SK-N-MC (cell line): Measurements from ENCODE around the gene CD300LF.

Source experiments
- DNase-seq: peaks from one replicate; pipeline ENCODE4 v3.0.0-alpha.2; 2011; ENCODE audit warnings: low read depth, low spot score
- H3K27ac ChIP-seq: fragments of 200-600 bp; sonication (generic); 2 replicates; pipeline ENCODE4 v1.5.1; 2016; ENCODE audit warnings: mixed run types
- H3K36me3 ChIP-seq: fragments of 200-600 bp; sonication (generic); 2 replicates; pipeline ENCODE4 v1.6.1; 2017; ENCODE audit warnings: antibody characterized with exemption, low read length, mixed read lengths; ENCODE audit not compliant: insufficient read depth
- H3K4me3 ChIP-seq: fragments of 200-600 bp; sonication (generic); 2 replicates; pipeline ENCODE4 v1.5.1; 2016
- H3K9ac ChIP-seq: fragments of 200-600 bp; sonication (generic); 2 replicates; pipeline ENCODE4 v1.8.0; 2017; ENCODE audit warnings: mixed run types, mixed read lengths; ENCODE audit not compliant: insufficient read length
- H3K9me3 ChIP-seq: fragments of 200-600 bp; sonication (generic); 2 replicates; pipeline ENCODE4 v1.6.1; 2017; ENCODE audit warnings: low read depth, mild to moderate bottlenecking, antibody characterized with exemption, low read length, moderate library complexity, mixed read lengths
- EZH2 ChIP-seq: fragments of 200-600 bp; sonication (generic); IDR thresholded peaks from one replicate; pipeline ENCODE4 v1.6.1; 2017; ENCODE audit warnings: antibody characterized with exemption
- FOXP2 ChIP-seq: optimal IDR thresholded peaks from 2 replicates; pipeline ENCODE3; 2011; ENCODE audit warnings: mild to moderate bottlenecking, moderate library complexity; ENCODE audit not compliant: insufficient read depth; ENCODE audit errors: extremely low read length, control extremely low read depth
- POLR2AphosphoS5 ChIP-seq: IDR thresholded peaks from 2 replicates; pipeline ENCODE4 v1.6.1; 2012; ENCODE audit warnings: mild to moderate bottlenecking, low read depth, low read length, borderline replicate concordance

Gene CD300LF

DNA sequence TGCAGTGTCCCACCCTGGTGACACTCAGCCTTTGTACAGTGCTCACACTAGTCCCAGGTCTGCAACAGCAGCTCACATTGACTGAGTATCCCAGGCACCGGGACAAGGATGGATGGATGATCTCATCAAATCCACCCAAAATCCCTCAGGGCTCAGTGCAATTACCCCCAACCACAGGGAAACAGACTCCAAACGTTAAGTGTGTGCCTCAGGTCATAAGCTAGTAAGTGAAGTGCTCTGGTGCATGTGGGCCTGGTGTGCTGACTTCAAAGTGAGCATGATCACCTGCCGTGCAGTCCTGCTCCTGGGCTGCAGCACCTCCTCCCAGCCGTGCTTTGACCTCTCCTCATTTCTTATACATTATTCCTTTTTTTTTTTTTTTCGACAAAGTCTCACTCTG is 58.0 kb downstream of the CD300LF start:
- Histone ChIP-seq H3K36me3 (no peaks in the 10 kb centered on the region), H3K27ac (no peak overlapping the region), H3K9me3 (no peaks in the 10 kb centered on the region), H3K9ac (no peak overlapping the region), H3K4me3 (no peak overlapping the region)
- DNase-seq: no peak
- TF ChIP-seq FOXP2 (no peak), POLR2AphosphoS5 (no peak), EZH2 (no peak)

DNA sequence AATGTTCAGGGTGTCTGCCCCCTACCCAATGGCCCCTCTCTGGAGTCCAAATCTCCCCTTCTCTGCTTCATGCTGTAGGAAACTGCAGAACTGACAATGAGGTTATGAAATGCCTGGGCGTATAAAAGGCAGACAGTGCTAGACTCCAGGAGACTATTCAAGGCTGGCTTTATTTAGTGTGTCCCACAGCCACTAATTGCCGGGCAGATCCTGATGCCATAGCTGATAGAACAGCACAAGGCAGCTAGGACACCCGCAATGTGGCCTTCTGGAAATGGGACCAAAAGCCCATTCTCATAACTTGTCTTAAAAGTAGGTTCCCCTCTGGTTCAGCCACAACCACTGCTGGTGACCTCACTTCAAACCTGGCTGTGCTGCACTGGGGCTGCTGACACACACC is 60.7 kb downstream of the CD300LF start:
- no peak for DNase-seq
- Histone ChIP-seq H3K9me3 (no peaks in the 10 kb centered on the region), H3K27ac (no peak overlapping the region), H3K36me3 (no peaks in the 10 kb centered on the region), H3K4me3 (no peak overlapping the region), H3K9ac (no peak overlapping the region)
- TF ChIP-seq POLR2AphosphoS5 (no peak), FOXP2 (no peak), EZH2 (no peak)

DNA sequence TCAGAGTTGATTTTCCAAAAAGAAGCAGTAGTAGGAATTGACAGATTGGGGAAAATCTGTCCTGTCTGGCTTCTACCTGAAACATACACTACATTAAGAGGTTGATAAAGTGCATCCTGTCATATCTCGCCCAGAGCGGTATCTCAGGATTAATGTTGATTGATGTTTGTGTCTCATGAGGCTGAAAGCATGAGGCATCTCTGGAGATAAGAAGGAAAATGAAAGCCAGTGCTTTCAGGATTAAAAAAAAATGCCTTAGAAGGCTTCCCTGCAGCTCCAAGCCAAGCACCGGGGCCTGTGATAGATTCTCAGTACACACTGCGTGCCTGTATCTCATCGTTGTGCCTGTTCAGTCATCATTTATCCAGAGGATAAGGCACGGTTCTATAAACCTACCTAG is 62.8 kb downstream of the CD300LF start:
- Histone ChIP-seq H3K4me3 (no peak overlapping the region), H3K27ac (no peak overlapping the region), H3K9ac (no peak overlapping the region), H3K9me3 (no peaks in the 10 kb centered on the region), H3K36me3 (no peaks in the 10 kb centered on the region)
- DNase-seq: no peak
- TF ChIP-seq POLR2AphosphoS5: no peak
- TF ChIP-seq EZH2: no peak
- TF ChIP-seq FOXP2: no peak

GRCh38 chr17:74647871-74648672 is 64.7 kb downstream of the CD300LF start:
- TF ChIP-seq FOXP2 (no peak), EZH2 (no peak), POLR2AphosphoS5 (no peak)
- no peak for DNase-seq
- Histone ChIP-seq H3K4me3 (no peak overlapping the region), H3K36me3 (no peaks in the 10 kb centered on the region), H3K9ac (no peak overlapping the region), H3K27ac (no peak overlapping the region), H3K9me3 (no peaks in the 10 kb centered on the region)

- H3K36me3 ChIP-seq: no peaks in the 10 kb centered on the region
- no peak overlapping the region for H3K27ac ChIP-seq
- TF ChIP-seq FOXP2 (no peak), EZH2 (no peak), POLR2AphosphoS5 (no peak)
- no peak overlapping the region for H3K4me3 ChIP-seq
- H3K9me3 ChIP-seq: no peaks in the 10 kb centered on the region
- no peak for DNase-seq
- no peak overlapping the region for H3K9ac ChIP-seq
Measured at GRCh38 chr17:74646231-74646630, 66.5 kb downstream of the CD300LF start.

DNA sequence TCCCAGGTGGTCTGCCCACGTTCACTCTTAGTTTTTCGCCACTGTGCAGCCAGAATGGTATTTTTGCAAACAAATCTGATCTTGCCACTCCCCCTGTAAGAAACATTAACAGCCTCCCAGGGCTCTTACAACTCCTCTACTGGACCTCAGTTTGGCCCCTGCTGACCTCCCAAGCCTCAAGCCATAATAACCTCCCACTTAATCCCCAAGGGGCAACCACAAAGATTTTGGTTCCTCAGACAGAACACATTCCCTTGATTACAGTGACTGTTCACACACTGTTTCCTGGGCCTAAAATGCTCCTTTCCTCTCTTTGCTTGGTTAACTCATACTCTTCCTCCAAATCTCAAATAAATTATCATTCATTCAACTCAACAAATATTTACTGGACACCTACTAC is 67.7 kb downstream of the CD300LF start:
- no peak for TF ChIP-seq FOXP2
- no peak for TF ChIP-seq POLR2AphosphoS5
- TF ChIP-seq EZH2: no peak
- Histone ChIP-seq H3K9me3 (no peaks in the 10 kb centered on the region), H3K4me3 (no peak overlapping the region), H3K27ac (no peak overlapping the region), H3K36me3 (no peaks in the 10 kb centered on the region), H3K9ac (no peak overlapping the region)
- no peak for DNase-seq

GRCh38 chr17:74644419-74644818 is 68.3 kb downstream of the CD300LF start:
- H3K36me3 ChIP-seq: no peaks in the 10 kb centered on the region
- no peak overlapping the region for H3K27ac ChIP-seq
- DNase-seq: no peak
- TF ChIP-seq EZH2: no peak
- TF ChIP-seq FOXP2: no peak
- TF ChIP-seq POLR2AphosphoS5: no peak
- H3K9me3 ChIP-seq: no peaks in the 10 kb centered on the region
- H3K4me3 ChIP-seq: no peak overlapping the region
- H3K9ac ChIP-seq: no peak overlapping the region
